HG03432 (cell line): ENCODE results near the gene GNB5.

ENCODE experiments used
- ATAC-seq: cut with Tn5 transposase; IDR thresholded peaks from one replicate; pipeline ENCODE4 v1.9.1; 2021; ENCODE audit warnings: mild to moderate bottlenecking, moderate library complexity; ENCODE audit not compliant: unreplicated experiment

GNB5 gene

DNA sequence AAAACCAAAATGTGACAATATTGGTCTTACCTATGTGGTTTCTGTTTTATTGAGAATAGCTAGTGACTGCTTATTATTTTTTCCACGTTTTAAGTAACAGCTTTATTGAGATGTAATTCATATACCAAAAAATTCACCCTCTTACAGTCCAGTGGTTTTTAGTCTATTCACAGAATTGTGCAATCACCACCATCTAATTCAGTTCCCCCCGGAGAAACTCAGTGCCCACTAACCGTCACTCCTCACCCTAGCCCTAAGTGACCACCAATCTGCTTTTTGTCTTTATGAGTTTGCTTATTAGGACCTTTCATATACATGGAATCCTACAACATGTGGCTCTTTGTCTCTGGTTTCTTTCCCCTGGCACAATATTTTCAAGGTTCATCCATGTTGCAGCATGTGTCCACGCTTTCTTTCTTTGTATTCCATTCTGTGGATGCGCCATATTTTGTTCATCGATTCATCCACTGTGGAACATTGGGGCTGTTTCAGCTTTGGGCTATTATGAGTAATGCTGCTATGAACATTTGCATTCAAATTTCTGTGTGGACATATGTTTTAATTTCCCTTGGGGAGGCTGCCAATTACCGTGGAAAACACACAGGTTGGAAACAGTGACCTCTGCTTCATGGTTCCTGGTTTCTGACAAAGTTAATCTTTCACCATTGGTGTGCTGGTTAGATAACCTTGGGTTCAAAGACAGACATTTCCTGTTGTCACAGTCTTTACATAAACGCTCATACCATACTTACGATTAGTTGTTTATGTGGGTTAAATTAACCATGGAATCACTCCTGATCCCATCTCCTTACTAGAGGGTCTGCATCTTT lies 75.4 kb downstream of the GNB5 start:
- no peak for ATAC-seq

DNA sequence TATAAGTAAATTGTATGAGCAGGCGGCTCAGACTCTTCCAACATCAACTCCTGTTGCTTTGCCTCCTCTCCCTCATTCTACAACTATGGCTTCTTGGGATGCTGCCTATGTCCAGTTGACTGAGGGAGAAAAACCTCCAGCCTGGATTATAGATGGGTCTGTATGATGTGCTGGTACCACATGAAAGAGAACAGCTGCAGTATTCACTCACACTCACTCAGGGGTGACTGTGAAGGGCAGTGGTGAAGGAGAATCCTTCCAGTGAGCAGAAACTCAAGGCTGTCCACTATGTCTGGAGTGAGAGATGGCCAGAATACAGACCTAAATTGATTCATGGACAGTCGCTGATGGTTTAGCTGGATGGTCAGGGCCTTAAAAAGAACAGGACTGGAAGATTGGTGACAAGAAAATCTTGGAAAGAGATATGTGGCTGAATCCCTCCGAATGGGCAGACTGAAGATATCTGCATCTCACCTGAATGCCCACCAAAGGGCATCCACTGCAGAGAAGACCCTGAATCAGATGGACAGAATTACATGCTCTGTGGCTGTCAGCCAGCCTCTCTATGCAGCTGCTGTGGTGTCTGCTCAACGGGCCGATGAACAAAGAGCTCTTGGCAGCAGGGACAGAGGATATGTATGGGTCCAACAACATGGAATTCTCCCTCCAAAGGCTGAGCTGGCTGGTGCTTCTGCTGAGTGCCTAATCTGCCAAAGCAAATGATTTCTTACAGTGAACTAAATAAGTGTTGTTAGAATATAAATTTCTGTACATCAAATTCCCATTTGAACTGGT lies 76.7 kb downstream of the GNB5 start:
- no peak for ATAC-seq

GRCh38 chr15:52113708-52114107 lies 77.5 kb downstream of the GNB5 start:
- no peak for ATAC-seq

GRCh38 chr15:52113235-52113634 lies 78.0 kb downstream of the GNB5 start:
- no peak for ATAC-seq

- peak; percentile 34 for ATAC-seq
These were observed 78.9 kb downstream of the GNB5 start for GRCh38 chr15:52112203-52112750.

DNA sequence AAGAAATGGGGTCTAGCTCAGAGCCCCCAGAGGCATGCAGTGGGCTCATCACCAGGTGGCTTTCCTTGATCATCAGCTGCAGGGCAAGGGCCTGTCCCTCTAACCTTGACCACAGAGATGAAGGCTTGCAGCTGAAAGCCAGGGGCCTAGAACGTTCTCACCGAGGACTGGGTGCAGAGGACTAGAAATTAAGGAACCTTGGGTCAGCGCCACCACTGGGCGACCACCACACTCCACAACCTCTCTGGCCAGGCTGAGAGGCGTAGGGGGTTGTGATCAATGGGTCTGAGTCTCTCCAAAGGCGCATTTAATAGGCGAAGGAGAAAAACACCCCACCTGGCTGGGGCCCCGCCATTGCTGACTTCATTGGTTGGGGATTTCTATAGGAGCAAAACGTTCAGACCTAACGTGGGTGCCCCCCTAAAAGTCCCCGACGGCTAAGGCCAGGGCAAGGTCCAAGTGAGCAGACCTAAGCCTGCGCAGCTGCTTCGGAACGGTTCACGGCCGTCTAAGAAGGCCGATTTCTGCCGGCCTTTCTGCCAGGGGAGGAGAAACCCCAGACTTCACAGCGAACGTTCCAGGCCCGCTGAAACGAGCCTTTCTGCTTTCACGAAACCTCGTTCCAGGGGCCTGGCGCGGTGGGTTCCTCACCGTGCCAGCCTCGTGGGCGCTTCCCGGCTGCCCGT lies 79.5 kb downstream of the GNB5 start:
- ATAC-seq, result no peak

DNA sequence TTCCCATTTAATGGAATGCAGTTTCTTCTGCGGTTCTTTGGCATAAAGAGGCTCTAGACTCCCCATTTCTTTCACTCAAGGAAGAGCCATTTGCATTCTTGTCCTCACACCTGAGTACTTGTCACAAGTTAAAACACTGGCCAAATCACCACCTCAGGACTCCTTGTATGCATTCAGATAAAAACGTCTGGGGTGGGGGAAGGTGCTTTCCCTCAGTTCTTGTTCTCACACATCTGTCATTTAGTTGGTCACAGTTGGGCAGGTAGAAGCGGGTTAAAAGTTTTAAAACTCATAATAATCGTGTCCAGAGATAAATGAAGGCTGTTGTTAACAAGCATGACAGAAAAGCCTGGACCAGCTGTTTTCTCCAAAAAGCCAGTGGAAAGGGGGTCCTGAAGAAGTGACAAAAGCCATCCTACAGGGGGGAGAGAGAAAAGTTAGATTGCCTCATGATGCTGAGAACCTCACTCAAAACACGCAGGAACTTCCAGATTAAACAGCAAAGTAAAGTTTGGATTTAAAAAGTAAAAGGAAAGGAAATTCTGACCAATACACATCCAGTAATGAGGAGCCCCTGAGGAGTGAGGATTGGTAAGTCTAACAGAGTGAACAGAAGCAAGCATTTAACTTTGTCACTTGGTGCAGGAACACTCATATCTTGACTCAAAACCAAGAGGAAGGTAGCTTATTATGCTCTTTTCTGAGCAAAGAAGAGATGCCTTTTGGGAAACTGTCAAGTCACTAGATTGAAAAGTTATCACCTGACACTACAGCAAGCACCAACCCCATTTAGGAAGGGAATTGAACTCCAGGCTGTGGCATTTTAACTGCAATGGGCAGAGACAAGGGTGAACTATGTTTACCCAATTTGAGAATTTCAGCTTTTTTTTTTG lies 81.4 kb downstream of the GNB5 start:
- ATAC-seq, result peak; percentile 59

GRCh38 chr15:52107238-52107637 lies 84.0 kb downstream of the GNB5 start:
- no peak for ATAC-seq

GRCh38 chr15:52106641-52107040 lies 84.6 kb downstream of the GNB5 start:
- no peak for ATAC-seq

DNA sequence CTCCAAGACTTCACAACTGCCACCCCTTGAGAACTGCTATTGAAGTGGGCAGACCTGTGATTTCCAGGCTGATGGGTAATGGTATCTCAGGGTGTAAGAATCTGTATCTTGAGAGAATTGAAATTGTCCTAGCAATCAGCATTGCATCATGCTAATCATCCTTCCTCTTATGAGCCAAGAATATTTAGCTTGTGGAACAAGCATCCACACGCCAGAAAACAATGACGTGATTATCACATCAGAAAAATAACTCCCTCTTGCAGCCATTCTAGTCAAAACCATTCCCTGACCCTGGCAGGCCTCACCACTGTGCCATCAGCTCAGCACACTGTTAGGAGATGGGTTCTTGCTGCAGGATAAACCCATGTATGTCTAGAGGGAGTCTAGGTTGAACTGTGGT lies 85.3 kb downstream of the GNB5 start:
- ATAC-seq, result no peak

GRCh38 chr15:52104532-52105004 lies 86.6 kb downstream of the GNB5 start:
- peak; percentile 44 for ATAC-seq

DNA sequence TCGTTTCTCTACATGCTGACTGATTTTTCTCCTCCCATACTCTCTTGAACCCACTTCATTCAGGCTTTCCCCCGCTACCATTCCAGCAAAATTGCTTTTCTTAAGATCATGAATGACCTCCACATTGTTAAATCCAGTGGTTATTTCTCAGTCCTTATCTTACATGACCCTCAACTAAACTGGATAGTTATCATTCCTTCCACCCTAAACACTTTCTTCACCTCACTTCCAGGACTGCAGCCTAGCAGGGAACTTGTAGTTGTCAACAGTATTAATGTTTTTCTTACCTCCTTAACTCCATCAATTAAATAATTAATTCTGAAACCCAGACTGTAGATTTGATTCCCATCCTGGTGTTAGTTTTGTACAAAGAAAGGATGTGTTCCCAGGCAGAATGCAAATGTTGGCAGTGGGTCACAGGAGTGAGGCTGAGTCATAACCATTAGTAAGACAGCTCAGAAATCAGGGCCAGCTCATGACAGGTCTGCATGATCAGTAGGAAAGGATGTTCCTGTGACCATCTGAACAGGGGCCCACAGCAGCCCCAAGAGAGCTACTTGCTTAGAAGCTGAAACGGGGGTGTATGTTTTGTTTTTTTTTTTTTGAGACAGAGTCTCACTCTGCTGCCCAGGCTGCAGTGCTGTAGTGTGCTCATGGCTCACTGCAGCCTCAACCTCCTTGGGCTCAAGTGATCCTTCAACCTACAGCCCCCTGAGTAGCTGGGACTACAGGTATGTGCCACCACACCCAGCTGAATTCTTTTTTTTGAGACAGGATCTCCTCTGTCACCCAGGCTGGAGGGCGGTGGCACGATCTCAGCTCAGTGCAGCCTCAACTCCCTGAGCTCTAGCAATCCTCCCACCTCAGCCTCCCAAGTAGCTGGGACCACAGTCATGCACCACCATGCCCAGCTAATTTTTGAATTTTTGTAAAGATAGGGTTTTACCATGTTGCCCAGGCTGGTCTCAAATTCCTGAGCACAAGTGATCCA lies 87.7 kb downstream of the GNB5 start:
- ATAC-seq, result peak; percentile 78

DNA sequence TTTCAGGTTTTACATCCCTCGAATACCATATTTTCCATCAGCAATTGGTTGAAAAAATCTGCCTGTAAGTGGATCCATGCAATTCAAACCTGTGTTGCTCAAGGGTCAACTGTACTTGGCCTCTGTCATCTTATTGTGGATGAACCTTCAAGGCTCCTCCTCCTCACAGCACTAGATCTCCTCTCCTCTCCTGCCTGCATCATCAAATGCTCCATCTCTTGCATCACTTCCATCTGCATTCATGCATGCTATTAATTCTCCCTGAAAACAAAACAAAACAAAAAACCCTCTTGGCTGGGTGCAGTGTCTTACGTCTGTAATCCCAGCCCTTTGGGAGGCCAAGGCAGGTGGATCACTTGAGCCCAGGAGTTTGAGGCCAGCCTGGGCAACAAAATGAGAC lies 88.7 kb downstream of the GNB5 start:
- ATAC-seq, result no peak

- peak; percentile 38 for ATAC-seq
These were observed 89.5 kb downstream of the GNB5 start for GRCh38 chr15:52101542-52102323.

DNA sequence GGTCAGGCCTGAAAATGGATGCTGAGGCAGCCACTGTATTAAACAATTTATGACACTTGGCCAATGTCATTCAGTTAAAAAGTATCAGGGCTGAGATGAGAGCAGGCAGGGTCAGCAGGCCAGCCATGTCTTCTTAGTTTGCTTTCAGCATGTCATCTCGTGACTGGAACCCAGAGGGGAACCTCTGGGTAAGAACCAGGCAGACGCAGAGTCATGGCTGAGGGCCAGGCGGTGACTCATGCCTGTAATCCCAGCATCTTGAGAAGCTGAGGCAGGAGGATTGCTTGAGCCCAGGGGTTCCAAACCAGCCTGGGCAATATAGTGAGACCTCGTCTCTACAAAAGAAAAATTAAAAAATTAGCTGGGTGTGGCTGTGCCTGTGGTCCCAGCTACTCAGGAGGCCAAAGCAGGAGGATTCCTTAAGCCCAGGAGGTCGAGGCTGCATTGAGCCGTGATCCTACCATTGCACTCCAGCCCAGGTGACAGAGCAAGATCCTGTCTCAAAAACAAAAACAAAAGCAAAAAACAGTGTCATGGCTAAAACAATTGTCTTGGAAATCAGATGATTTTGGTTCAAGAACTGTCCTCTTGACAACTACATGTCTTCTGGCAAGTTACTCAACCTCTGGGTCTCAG lies 90.3 kb downstream of the GNB5 start:
- ATAC-seq, result no peak

DNA sequence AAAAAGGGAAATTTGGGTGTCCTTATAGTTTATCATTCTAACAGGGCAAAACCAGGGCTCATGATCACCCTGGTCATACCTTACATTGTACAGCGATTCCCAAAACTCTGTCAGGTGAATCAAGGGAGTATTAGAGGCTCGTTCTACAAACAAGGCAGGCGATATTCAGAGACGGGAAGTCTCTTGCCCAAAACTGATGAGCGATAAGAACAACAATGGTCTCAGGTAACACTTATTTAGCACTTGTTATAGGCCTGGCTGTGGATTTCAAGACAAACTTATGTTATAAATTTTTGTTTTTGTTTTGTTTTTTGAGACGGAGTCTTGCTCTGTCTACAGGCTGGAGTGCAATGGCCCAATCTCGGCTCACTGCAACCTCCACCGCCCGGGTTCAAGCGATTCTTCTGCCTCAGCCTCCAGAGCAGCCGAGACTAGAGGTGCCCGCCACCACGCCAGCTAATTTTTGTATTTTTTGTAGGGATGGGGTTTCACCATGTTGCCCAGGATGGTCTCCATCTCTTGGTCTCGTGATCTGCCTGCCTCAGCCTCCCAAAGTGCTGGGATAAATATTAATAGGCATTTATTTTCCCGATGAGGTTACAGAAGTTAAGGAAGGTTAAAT lies 91.4 kb downstream of the GNB5 start:
- ATAC-seq, result no peak

- ATAC-seq, result no peak
These were observed 92.9 kb downstream of the GNB5 start for GRCh38 chr15:52098323-52098722.
